H9 (cell line): ENCODE measurements around the gene NUP88. TPM values are rescaled to one million over a fixed set of nuclear protein-coding genes. Genes with fewer than 3 reads are reported as not detected.

Experiments used
- DNase-seq: peaks from one replicate; pipeline ENCODE4 v3.0.0-alpha.2; 2017
- H2AFZ ChIP-seq: one replicate; pipeline ENCODE4 v1.6.1; 2013; ENCODE audit warnings: mild to moderate bottlenecking, low read length, control low read depth, moderate library complexity
- H2AK5ac ChIP-seq: 2 replicates; pipeline ENCODE4 v1.6.1; 2013; ENCODE audit warnings: low read length, control low read depth, mixed read lengths; ENCODE audit not compliant: insufficient read length
- H2BK120ac ChIP-seq: one replicate; pipeline ENCODE4 v1.6.1; 2013; ENCODE audit warnings: low read depth, mild to moderate bottlenecking, low read length, control low read depth, inconsistent platforms; ENCODE audit not compliant: poor library complexity, severe bottlenecking
- H2BK12ac ChIP-seq: 2 replicates; pipeline ENCODE4 v1.6.1; 2013; ENCODE audit warnings: low read length, control low read depth, mixed read lengths, low read depth; ENCODE audit not compliant: insufficient read length
- H2BK15ac ChIP-seq: 2 replicates; pipeline ENCODE4 v1.6.1; 2013; ENCODE audit warnings: low read depth, low read length, control low read depth
- H2BK20ac ChIP-seq: one replicate; pipeline ENCODE4 v1.6.1; 2013; ENCODE audit warnings: low read depth, mild to moderate bottlenecking, low read length, control low read depth, inconsistent platforms; ENCODE audit not compliant: poor library complexity, severe bottlenecking
- H2BK5ac ChIP-seq: 2 replicates; pipeline ENCODE4 v1.6.1; 2013; ENCODE audit warnings: low read length, control low read depth, mixed read lengths; ENCODE audit not compliant: insufficient read length
- H3K14ac ChIP-seq: 2 replicates; pipeline ENCODE4 v1.6.1; 2013; ENCODE audit warnings: low read length, control low read depth; ENCODE audit not compliant: insufficient read depth
- H3K18ac ChIP-seq: 2 replicates; pipeline ENCODE4 v1.6.1; 2013; ENCODE audit warnings: low read depth, mild to moderate bottlenecking, mixed read lengths, low read length, control low read depth; ENCODE audit not compliant: insufficient read length
- H3K23ac ChIP-seq: 2 replicates; pipeline ENCODE4 v1.6.1; 2013; ENCODE audit warnings: low read length, control low read depth, mixed read lengths, low read depth; ENCODE audit not compliant: insufficient read length
- H3K23me2 ChIP-seq: 2 replicates; pipeline ENCODE4 v1.6.1; 2013; ENCODE audit warnings: low read depth, mild to moderate bottlenecking, mixed read lengths, low read length, control low read depth; ENCODE audit not compliant: insufficient read length, poor library complexity, severe bottlenecking
- H3K27ac ChIP-seq: 2 replicates; pipeline ENCODE4 v1.5.1; 2013; ENCODE audit warnings: low read length, control low read depth, mixed read lengths, low read depth; ENCODE audit not compliant: insufficient read length
- H3K27me3 ChIP-seq: 2 replicates; pipeline ENCODE4 v1.6.1; 2013; ENCODE audit warnings: low read length, control low read depth, inconsistent platforms; ENCODE audit not compliant: insufficient read depth
- H3K4ac ChIP-seq: 2 replicates; pipeline ENCODE4 v1.6.1; 2013; ENCODE audit warnings: low read depth, mild to moderate bottlenecking, control low read depth, inconsistent platforms, low read length, moderate library complexity
- H3K4me1 ChIP-seq: 2 replicates; pipeline ENCODE4 v1.6.1; 2013; ENCODE audit warnings: low read length, control low read depth, inconsistent platforms; ENCODE audit not compliant: insufficient read depth
- H3K4me2 ChIP-seq: 2 replicates; pipeline ENCODE4 v1.6.1; 2013; ENCODE audit warnings: low read length, control low read depth, mixed read lengths; ENCODE audit not compliant: insufficient read length, insufficient read depth
- H3K56ac ChIP-seq: 2 replicates; pipeline ENCODE4 v1.6.1; 2013; ENCODE audit warnings: low read depth, mild to moderate bottlenecking, mixed read lengths, low read length, control low read depth; ENCODE audit not compliant: insufficient read length
- H3K79me1 ChIP-seq: 2 replicates; pipeline ENCODE4 v1.6.1; 2013; ENCODE audit warnings: low read depth, mild to moderate bottlenecking, moderate library complexity, low read length, control low read depth, inconsistent platforms; ENCODE audit not compliant: insufficient read depth, poor library complexity, severe bottlenecking
- H3K79me2 ChIP-seq: 2 replicates; pipeline ENCODE4 v1.6.1; 2013; ENCODE audit warnings: low read length, control low read depth, inconsistent platforms; ENCODE audit not compliant: insufficient read depth
- H3K9ac ChIP-seq: 2 replicates; pipeline ENCODE4 v1.6.1; 2013; ENCODE audit warnings: low read length, control low read depth, mixed read lengths; ENCODE audit not compliant: insufficient read length; ENCODE audit errors: extremely low read depth
- H3K9me3 ChIP-seq: one replicate; pipeline ENCODE4 v1.6.1; 2013; ENCODE audit warnings: low read depth, low read length, inconsistent platforms; ENCODE audit not compliant: control insufficient read depth
- H3T11ph ChIP-seq: one replicate; pipeline ENCODE4 v1.6.1; 2013; ENCODE audit warnings: mild to moderate bottlenecking, low read length, control low read depth, inconsistent platforms
- H4K20me1 ChIP-seq: one replicate; pipeline ENCODE4 v1.6.1; 2013; ENCODE audit not compliant: control insufficient read depth, insufficient read length, insufficient read depth
- H4K5ac ChIP-seq: 2 replicates; pipeline ENCODE4 v1.6.1; 2013; ENCODE audit warnings: low read depth, mild to moderate bottlenecking, mixed read lengths, low read length, control low read depth; ENCODE audit not compliant: insufficient read length
- H4K8ac ChIP-seq: replicated peaks from 2 replicates; pipeline ENCODE4 v1.6.1; 2013; ENCODE audit warnings: low read length, control low read depth, mixed read lengths, low read depth; ENCODE audit not compliant: insufficient read length
- H4K91ac ChIP-seq: 2 replicates; pipeline ENCODE4 v1.6.1; 2013; ENCODE audit warnings: low read depth, mild to moderate bottlenecking, moderate library complexity, mixed read lengths, low read length, control low read depth; ENCODE audit not compliant: insufficient read length
- H3K27ac Mint-ChIP-seq, 3 experiments: 2 replicates in 2 of 3; 3 replicates in 1 of 3; pipeline ENCODE4 v1.8.0; 2020 to 2021; ENCODE audit warnings: mixed read lengths in 3 of 3, mild to moderate bottlenecking in 1 of 3, moderate library complexity in 1 of 3
- H3K27me3 Mint-ChIP-seq: 2 replicates; pipeline ENCODE4 v1.8.0; 2021; ENCODE audit warnings: low read depth, mild to moderate bottlenecking, moderate library complexity, mixed read lengths
- H3K36me3 Mint-ChIP-seq, 3 experiments: 2 replicates in 2 of 3; 3 replicates in 1 of 3; pipeline ENCODE4 v1.8.0; 2020 to 2021; ENCODE audit warnings: low read depth in 3 of 3, mixed read lengths in 3 of 3; ENCODE audit not compliant: insufficient read depth in 1 of 3
- H3K4me1 Mint-ChIP-seq, 2 experiments: 2 replicates each; pipeline ENCODE4 v1.8.0; 2020; ENCODE audit warnings: mixed read lengths in 2 of 2
- H3K4me3 Mint-ChIP-seq, 2 experiments: 2 replicates in 1 of 2; 3 replicates in 1 of 2; pipeline ENCODE4 v1.8.0; 2020 to 2021; ENCODE audit warnings: mild to moderate bottlenecking in 2 of 2, mixed read lengths in 2 of 2, moderate library complexity in 1 of 2
- H3K9me3 Mint-ChIP-seq, 2 experiments: 2 replicates in 1 of 2; 3 replicates in 1 of 2; pipeline ENCODE4 v1.8.0; 2020; ENCODE audit warnings: mild to moderate bottlenecking in 2 of 2, mixed read lengths in 2 of 2, moderate library complexity in 1 of 2
- CTCF ChIP-seq: fragments of 200-600 bp; sonication (generic); conservative IDR thresholded peaks from 3 replicates; pipeline ENCODE4 v1.8.0; 2021; ENCODE audit warnings: antibody characterized with exemption, mild to moderate bottlenecking
- WGBS: extraction: QIAGEN DNeasy Blood & Tissue Kit; methylation state at CpG from one replicate; pipeline ENCODE4 v1.1.7; 2013; ENCODE audit warnings: missing lambda C conversion rate, low lambda C conversion rate, mixed read lengths; ENCODE audit not compliant: insufficient read length; ENCODE audit errors: extremely low coverage; 5-methylcytosine and 5-hydroxymethylcytosine counted together
- total RNA-seq: library from RNA; stranded (reverse); gene quantifications from 2 replicates; pipeline ENCODE4 v1.2.1, GENCODE V29; 2021

The NUP88 gene
- total RNA-seq, 1 experiment from 2014 or later: 98.2 TPM

GRCh38 chr17:5354310-5354709 is 65.2 kb downstream of the NUP88 start:
- H4K91ac ChIP-seq: no peak overlapping the region
- H3K23me2 ChIP-seq: no peaks in the 10 kb centered on the region
- H2AK5ac ChIP-seq: no peak overlapping the region
- no peak for DNase-seq
- no peak for TF ChIP-seq CTCF
- no peak overlapping the region for H2BK12ac ChIP-seq
- no peaks in the 10 kb centered on the region for H3K79me2 ChIP-seq
- H3K56ac ChIP-seq: no peak overlapping the region
- no peak overlapping the region for H3K27ac ChIP-seq
- H4K20me1 ChIP-seq: no peaks in the 10 kb centered on the region
- H2BK15ac ChIP-seq: no peak overlapping the region
- H3K4me2 ChIP-seq: no peak overlapping the region
- H3K18ac ChIP-seq: no peak overlapping the region
- H2BK5ac ChIP-seq: no peak overlapping the region
- no peaks in the 10 kb centered on the region for H3K9me3 ChIP-seq
- peaks cover 0 to 5% of the 10 kb centered on the region in 2 experiments; a peak in 1 of 4 replicates for H3K4me1 Mint-ChIP-seq
- H3K4me1 ChIP-seq: no peaks in the 10 kb centered on the region
- H2BK120ac ChIP-seq: no peak overlapping the region
- no peak overlapping the region for H3K23ac ChIP-seq
- H3K27me3 Mint-ChIP-seq: no peaks in the 10 kb centered on the region
- no peak overlapping the region for H3K14ac ChIP-seq
- H3K9ac ChIP-seq: no peak overlapping the region
- no peaks in the 10 kb centered on the region for H3K79me1 ChIP-seq
- H3K36me3 Mint-ChIP-seq: peaks cover 18 to 60% (median 23%) of the 10 kb centered on the region in 3 experiments; a peak in 6 of 7 replicates
- H3K4me3 Mint-ChIP-seq: no peak overlapping the region
- H2BK20ac ChIP-seq: no peak overlapping the region
- no peaks in the 10 kb centered on the region for H3K9me3 Mint-ChIP-seq
- H3T11ph ChIP-seq: no peak overlapping the region
- no peak overlapping the region for H2AFZ ChIP-seq
- WGBS: no CpG with 5 or more reads among the region's 2 CpGs
- H4K5ac ChIP-seq: no peak overlapping the region
- H3K27ac Mint-ChIP-seq: no peak overlapping the region
- no peak overlapping the region for H3K4ac ChIP-seq
- H3K27me3 ChIP-seq: no peaks in the 10 kb centered on the region
- H4K8ac ChIP-seq: no peak overlapping the region
